ENCODE results near the gene RTN4. TPM values are rescaled to one million over a fixed set of nuclear protein-coding genes. Genes with fewer than 3 reads are reported as not detected.

Gene RTN4
- total RNA-seq, 4 donors from 2014 or later: 249 to 292 (median 276) TPM

GRCh38 chr2:54925022-54925421, 125.2 kb downstream of the RTN4 start:
- intact Hi-C loops (cut with DNase I; ENCODE audit: low total_unique reads): no loop called here
- WGBS, 2 donors: 93 to 98% methylated on average over 4 of the region's 4 CpGs
- no peak for DNase-seq (ENCODE audit: low spot score in 2 of 2)
- H3K4me3 ChIP-seq (ENCODE audit: low read depth, poor library complexity, severe bottlenecking): no peak overlapping the region
- no peak for TF ChIP-seq POLR2A (IDR thresholded peaks at IDR 0.05)
- no peak for TF ChIP-seq CTCF (IDR thresholded peaks at IDR 0.05)

- TF ChIP-seq POLR2A (IDR thresholded peaks at IDR 0.05) (no peak), CTCF (IDR thresholded peaks at IDR 0.05) (no peak)
- H3K4me3 ChIP-seq (ENCODE audit: low read depth, poor library complexity, severe bottlenecking): no peak overlapping the region
- no peak for DNase-seq (ENCODE audit: low spot score in 2 of 2)
- intact Hi-C loops (cut with DNase I; ENCODE audit: low total_unique reads): no loop called here
- WGBS, 2 donors: 91 to 93% methylated on average over 1 of the region's 1 CpG
These were observed 126.1 kb downstream of the RTN4 start for GRCh38 chr2:54924121-54924520.

Other genes with a start within 250 kb of the RTN4 start
- gene CLHC1, start 181.8 kb upstream of the RTN4 start, total RNA-seq: 10 to 100 TPM in 1 of 4 donors, 1 to 10 TPM in 3; 5.3 to 13.1 (median 7.9) TPM
- 1,000 to 10,000 TPM; 1,078 to 1,927 (median 1,496) TPM for gene RPS27A, start 182.2 kb upstream of the RTN4 start, total RNA-seq
- 10 to 100 TPM; 13.0 to 22.1 (median 16.3) TPM for gene MTIF2, start 218.8 kb upstream of the RTN4 start, total RNA-seq